Stomach (tissue), 4 donors: ENCODE data around the gene AKT1.

Experiments used
- EP300 ChIP-seq: sonication (generic); formaldehyde crosslinking; IDR thresholded peaks from one replicate; pipeline ENCODE4 v1.6.1; 2017; ENCODE audit warnings: antibody characterized with exemption
- POLR2A ChIP-seq, 4 donors: fragments of 450-650 bp; IDR thresholded peaks; one replicate each; pipeline ENCODE4 v1.6.1; 2016; ENCODE audit warnings: antibody characterized with exemption in 4 of 4, control low read depth in 2 of 4, mild to moderate bottlenecking in 1 of 4, moderate library complexity in 1 of 4
- POLR2AphosphoS5 ChIP-seq, 3 donors: sonication (generic); formaldehyde crosslinking; IDR thresholded peaks; one replicate each; pipeline ENCODE4 v1.6.1; 2016; ENCODE audit warnings: antibody characterized with exemption in 3 of 3
- TF ChIP-seq, protein P1 (sequence below), 7 experiments: fragments of 450-650 bp in 4 of 7; fragments of 200-600 bp in 3 of 7; sonication (generic) in 3 of 7; IDR thresholded peaks; one replicate each; pipeline ENCODE4 v1.5.1; 2016 to 2019; ENCODE audit warnings: antibody characterized with exemption in 7 of 7, control low read depth in 2 of 7, mild to moderate bottlenecking in 1 of 7

DNA sequence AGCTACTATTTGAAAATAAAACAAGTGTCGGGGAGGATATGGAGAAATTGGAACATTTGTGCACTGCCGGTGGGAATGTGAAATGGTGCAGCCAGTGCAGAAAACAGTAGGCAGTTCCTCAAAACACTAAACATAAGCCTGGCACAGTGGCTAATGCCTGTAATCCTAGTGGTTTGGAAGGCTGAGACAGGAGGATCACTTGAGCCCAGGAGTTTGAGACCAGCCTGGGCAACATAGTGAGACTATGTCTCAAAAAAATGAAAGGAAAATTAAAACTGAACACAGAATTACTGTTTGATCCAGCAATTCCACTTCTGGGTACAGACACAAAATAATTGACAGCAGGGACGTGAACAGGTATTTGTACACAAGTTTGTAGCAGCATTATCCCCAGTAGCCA is 30.0 kb downstream of the AKT1 start:
- TF ChIP-seq POLR2A (IDR thresholded peaks at IDR 0.05) (no peak), POLR2AphosphoS5 (IDR thresholded peaks at IDR 0.05) (no peak), EP300 (no peak)
- TF ChIP-seq, protein P1, sequence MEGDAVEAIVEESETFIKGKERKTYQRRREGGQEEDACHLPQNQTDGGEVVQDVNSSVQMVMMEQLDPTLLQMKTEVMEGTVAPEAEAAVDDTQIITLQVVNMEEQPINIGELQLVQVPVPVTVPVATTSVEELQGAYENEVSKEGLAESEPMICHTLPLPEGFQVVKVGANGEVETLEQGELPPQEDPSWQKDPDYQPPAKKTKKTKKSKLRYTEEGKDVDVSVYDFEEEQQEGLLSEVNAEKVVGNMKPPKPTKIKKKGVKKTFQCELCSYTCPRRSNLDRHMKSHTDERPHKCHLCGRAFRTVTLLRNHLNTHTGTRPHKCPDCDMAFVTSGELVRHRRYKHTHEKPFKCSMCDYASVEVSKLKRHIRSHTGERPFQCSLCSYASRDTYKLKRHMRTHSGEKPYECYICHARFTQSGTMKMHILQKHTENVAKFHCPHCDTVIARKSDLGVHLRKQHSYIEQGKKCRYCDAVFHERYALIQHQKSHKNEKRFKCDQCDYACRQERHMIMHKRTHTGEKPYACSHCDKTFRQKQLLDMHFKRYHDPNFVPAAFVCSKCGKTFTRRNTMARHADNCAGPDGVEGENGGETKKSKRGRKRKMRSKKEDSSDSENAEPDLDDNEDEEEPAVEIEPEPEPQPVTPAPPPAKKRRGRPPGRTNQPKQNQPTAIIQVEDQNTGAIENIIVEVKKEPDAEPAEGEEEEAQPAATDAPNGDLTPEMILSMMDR (IDR thresholded peaks at IDR 0.05) = no peak
